Ramos (cell line): ENCODE measurements around the gene ANO2.

Experiments used
- in situ Hi-C: fragments of 300-500 bp; cut with MboI; formaldehyde crosslinking; loops from one replicate; pipeline ENCODE4 v1.14.3; 2022; ENCODE audit warnings: low sequenced_read_pairs; ENCODE audit not compliant: unreplicated experiment

The ANO2 gene

DNA sequence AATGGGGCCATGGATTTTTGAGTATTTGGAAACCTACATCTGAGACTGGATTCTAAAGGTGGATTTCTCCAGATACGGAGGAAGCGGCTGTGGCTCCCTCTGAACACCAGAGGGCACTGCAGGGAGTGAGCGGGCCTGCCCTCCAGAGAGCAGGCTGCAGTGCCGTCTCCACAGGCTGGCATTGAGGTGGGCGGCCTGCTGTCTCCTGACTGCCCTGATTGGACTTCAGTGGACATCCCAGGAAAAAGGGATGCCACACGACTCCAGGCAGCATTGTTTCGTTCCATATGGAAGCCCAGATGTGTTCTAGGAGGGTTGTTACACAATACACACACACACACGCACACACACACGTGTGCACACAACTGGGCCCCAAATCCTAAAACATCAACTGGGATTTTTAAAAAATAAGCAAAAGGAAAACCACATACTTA, 20.9 kb upstream of the ANO2 start:
- in situ Hi-C loops = no loop called here

DNA sequence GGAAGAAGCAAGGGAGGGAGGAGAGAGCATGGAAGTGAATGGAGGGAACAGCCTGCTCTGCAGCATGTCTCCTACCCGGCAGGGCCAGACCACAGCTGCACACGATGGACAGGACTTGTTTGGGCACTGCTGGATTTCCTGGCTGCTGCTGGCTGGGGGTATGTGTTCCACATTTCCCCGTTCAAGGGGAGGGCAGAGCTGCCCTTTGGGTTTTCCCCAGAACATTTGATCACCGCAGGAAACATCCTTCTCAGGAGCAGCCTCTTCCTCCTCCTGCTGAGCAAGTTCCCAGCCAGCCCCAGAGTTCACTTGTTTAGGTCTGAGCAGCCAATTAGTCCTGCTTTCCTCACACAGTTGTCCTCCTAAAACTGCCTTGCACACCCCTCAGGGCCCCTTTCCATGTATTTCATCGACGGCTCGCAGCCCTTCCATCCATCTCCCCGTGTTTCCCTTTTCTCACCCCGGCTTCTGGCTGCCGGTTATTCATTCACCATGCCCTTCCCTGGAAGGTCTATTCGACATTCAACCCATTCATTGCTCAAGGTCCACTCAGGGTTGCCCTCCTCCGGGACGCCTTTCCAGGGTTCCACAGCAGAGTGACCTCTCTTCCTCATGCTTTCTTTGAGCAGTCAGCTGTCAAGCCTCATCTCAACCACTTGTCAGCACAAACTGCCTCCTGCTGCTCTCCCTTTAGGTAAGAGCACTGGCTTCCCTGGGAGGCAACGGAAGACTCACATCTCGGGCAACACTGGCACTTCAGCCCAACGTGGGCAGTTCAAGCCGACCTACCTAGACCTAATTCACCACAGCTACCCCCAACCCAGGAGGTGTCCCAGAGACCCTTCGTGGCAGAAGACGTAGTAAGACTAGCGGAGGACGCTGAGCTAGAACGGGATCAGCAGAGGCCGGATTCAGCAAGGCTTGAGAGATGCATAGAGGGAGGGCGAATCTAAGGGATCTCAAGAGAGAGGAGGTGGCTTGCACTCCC, 20.1 kb upstream of the ANO2 start:
- in situ Hi-C loops = no loop called here

DNA sequence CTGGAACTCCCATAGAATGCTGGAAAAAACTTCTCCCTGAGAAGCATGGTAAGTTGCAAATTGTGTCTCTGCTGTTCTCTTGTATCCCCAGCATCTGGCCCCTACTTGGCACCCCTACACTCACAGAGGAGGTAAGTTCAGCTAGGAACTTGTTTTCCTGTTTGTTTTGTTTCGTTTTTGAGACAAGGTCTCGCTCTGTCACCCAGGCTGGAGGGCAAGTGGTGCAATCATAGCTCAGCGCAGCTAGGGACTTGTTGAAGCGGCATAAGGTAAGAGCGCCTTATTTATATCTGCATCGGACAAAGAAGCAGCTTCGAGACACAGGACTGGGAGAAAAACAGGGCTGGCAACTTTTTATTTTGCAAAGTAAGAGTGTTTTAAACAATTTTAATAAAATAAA, 18.5 kb upstream of the ANO2 start:
- in situ Hi-C loops = no loop called here

DNA sequence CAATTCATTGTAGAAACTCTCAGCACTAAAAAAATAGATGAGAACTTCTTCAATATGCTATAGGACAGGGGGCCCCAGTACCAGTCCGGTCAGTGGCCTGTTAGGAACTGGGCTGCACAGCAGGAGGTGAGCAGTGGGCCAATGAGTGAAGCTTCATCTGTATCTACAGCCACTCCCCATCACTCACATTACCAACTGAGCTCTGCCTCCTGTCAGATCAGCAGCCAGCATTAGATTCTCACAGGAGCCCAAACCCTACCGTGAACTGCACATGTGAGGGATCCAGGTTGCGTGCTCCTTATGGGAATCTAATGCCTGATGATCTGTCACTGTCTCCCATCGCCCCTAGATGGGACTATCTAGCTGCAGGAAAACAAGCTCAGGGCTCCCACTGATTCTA, 15.7 kb upstream of the ANO2 start:
- in situ Hi-C loops = no loop called here

DNA sequence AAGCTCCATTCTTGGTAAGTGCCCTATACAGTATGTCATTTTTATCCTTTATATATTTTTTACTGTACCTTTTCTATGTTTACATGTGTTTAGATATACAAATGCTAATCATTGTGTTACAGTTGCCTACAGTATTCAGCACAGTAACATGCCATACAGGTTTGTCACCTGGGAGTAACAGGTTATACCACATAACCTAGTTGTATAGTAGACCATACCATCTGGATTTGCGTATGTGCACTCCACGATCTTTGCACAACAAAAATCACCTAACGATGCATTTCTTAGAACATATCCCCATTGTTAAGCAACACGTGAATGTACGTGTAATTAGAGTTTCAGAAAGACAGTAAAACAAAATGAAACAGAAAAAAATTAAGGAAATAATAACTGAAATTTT, 11.9 kb upstream of the ANO2 start:
- in situ Hi-C loops = no loop called here

DNA sequence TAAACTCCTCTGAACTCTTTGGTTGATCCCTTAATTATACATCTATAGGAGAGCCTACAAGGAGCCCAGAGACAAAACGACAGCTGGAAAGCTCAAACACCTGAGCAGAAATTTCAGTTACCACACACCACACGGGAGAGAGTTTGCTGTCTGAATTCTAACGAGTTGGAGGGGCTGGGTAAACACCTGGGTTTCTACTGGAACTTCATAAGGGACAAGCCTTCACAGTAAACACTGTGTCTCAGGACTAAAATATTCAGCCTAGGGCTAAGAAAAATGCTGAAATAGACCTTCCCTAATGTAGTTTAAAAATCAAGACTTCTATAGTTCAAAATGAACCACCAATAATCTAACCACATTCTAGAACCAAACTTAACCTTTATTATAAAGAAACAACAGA, 9.6 kb upstream of the ANO2 start:
- in situ Hi-C loops = no loop called here

DNA sequence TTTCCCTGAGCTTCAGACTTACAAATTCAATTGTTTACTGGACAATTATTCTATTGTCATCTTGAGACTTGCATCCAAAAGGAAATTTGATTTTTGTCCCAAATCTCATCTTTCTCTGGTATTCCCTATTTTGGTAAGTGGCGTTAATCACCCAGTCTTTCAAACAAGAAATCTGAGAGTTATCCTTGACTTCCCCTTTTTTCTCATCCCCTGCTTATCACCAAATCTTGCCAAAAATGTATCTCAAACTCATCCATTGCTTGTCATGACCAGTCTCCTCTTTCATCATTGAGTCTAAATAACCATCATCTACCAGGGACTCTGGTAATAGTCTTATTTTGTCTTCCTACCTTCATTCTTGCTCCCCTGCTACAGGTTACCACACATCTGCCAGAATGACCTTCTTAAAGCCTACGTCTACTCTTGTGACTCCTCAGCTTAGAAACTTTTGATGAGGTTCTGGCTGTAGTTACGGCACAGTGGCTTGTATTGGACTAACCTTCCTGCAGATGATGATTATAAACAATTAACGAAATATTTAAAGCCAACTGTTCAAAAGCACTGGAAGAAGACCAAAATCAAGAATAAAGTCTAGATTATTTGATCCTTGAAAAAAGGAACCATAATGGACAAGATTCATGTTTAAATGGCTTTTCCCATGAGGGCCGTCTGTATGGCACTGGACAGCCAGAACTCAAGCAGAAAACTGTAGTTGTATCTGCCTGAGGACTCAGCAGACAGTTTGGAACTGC, 9.0 kb upstream of the ANO2 start:
- in situ Hi-C loops = no loop called here

DNA sequence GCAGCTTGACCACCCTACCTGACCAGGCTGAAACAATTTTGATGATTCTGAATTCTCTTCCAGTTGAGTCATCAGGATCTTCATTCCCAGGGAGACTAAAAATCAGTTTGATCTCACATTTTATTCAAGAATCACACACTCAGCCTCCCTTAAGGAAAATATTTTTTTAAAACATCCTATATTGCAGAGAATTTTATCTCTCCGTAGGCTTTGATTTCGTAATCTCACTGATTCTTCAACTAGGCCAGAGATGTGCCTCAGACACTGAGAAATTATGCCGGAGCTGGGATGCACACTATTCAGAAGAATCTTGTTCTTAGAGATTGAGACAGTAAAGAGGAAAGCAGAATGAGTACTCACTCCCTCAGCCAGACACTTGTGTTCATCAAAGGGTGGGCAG, 7.0 kb upstream of the ANO2 start:
- in situ Hi-C loops = no loop called here

DNA sequence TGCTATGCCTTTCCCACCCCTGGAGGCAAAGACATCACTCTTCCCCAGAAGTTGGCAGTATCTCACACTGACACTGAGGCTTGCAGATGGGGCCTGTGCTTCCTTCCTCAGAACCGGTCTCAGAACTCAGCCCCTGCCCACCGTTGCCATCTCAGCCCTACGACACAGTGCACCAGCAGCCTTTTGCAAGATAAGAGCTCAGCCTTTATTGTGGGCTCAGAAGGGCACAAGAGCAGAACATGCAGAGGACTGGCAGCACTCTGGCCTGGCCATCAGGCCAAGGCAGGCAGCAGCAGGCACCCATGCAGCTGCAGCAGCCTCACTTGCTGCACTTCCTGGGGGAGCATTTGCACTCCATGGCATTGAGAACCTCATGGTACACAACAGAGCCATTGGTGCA, 3.6 kb upstream of the ANO2 start:
- in situ Hi-C loops = no loop called here

DNA sequence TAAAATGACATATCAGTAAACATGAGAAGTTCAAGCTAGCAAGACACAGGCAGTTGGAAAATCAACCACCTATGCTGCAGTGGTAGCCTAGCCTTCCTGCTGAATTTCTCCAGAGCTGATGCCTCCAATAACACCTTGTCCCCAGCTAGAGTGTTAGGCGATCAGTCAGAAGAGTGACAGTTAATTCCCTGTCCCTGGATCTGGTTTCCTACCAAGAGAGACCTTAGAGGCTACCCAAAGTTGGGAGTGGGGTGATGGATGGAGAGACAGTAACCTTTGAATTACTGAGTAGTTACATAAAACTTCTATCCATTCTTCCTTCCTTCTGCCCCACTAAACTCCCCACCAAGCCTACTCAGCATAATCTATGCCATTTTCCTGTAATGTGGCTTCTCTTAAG, 1.9 kb upstream of the ANO2 start:
- in situ Hi-C loops = no loop called here

DNA sequence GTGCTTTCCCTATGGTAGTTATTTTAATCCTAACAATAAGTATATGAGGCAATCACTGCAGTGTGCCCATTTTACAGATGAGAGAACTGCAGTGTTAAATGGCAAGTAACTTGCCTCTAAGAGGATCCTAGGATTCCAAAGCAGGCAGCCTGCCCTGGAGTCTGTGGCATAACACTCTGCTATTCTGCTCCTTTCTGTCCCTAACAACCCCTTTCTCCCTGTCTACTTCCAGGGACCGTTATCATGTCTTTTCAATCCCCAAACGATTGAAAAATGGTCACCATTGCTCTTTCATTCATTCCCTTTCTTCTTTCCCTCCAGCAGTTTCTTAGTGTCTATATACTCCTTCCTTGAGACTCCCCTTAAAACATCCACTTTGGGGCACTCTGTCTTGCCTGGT, 1.3 kb upstream of the ANO2 start:
- in situ Hi-C loops = no loop called here

DNA sequence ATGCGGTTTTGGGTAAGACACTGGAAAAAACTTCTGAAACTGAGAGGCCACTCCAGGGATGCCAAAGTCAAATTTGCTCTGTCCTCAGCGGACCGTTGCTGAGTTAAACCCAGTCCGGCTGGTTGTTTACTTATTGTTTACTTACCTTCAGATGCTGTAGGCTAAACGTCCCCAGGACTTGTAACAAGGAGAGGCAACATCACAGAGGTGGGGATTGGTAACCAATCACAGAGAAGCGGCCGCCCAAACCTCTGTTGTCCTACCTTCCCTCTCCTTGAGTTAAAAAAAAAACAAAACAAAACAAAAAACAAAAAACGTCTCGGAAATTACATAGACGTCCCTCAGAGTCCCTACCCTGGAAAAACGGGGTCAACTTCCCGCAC, 380 bp downstream of the ANO2 start:
- in situ Hi-C loops = no loop called here

DNA sequence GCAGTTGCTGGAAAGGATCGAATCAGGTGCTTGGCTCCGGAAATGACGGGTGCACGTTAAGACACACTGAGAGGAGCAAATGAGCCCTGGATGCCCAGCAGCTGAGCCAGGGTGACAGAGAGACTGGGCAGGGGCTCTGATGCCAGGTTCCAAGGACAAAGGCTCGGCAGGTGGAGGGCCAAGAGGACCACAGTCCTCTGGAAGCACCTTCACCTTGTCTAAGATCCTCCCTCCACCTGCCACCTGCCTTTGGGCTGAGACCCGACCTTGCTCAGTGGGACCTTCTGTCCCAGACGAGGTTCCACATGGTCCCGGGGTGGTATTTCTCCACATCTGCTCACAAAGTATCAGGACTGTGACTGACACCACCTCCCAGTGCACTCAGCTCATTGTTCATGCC, 1.0 kb downstream of the ANO2 start:
- in situ Hi-C loops = no loop called here

DNA sequence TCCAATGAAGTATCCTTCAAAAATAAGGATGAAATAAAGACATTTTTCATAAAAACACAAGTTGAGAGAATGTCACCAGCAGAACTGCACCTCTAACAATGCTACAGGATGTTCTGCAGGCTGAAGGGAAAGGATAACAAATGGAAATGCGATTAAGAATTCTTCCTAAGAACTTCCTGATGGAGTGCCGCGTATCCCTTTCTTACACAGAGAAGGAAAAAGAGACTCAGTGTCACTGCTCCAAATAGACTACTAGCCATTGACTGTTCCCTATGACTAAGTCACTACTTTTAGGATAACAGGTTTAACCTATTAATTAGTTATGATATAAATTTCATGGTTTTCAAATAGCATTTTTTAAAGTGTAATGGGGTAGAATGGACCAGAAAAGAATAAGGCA, 3.2 kb downstream of the ANO2 start:
- in situ Hi-C loops = no loop called here

DNA sequence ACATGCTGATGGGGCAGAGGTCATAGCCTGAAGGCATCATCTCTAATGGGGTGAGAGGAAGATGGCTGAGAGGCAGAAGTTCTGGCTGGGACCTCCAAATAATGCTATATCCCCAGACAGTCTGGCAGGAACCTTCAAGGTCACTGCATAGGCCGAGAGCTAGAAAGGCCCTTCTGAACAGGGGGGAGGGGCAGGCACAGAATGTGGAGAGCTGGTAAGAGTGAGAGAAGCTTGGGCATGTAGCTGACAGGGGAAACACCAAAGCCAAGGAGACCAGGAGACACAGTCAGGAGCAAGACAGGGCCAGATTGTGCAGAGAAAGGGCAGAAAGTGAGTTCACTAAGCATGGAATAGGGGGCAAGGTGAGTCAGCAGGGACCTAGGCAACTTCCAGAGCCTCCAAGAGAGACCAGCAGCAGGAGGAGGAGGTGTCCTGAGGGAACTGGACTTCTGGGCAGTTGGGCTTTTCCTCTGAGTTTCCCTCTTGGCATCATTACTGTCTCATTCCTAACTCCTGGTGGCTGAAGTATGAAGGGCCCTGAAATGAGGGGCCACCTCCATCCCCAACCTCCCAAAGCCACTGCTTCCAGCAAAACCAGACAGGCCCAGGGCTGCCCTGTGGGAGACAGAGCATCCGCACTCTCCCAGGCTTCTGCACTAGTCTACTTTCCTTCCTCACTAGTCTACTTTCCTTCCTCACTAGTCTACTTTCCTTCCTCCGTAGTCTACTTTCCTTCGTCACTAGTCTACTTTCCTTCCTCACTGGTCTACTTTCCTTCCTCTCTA, 17.1 kb downstream of the ANO2 start:
- in situ Hi-C loops = no loop called here

DNA sequence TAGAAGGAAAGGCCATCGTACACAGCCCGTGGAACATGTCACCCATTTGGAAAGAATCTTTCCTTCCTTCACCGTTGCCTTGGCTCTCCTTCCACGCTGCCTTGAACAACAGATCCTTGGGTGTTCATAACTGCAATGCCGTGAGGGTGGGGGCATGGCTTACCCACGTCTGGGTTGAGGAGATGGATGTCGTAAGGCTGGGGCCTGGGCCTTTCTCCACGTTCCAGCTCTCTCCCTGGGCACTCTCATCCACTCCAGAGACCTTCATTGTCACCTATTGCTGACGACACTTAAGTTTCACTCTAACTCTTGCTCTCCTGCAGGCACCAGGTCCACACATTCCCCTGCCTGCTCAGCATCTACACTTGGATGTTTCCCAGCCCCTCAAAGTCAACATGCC, 19.4 kb downstream of the ANO2 start:
- in situ Hi-C loops = no loop called here

DNA sequence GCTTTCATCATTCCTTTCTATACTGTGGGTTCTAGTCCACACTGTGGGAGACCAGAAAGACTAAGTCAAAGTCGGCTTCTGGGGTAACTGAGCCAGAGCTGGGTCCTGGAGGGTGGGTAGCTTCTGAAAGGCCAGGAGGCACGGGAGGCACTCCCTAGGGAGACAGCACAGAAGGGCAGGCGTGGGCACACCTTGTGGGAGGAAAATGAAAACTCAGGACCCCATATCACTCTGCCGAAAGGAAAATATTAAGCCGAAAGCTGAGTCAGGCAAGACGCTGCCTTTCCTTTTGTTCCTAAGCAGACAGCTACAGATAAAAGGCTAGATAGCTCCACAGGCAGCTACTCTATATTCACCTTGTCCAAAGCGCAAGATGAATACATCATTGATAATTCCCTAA, 20.7 kb downstream of the ANO2 start:
- in situ Hi-C loops = no loop called here

DNA sequence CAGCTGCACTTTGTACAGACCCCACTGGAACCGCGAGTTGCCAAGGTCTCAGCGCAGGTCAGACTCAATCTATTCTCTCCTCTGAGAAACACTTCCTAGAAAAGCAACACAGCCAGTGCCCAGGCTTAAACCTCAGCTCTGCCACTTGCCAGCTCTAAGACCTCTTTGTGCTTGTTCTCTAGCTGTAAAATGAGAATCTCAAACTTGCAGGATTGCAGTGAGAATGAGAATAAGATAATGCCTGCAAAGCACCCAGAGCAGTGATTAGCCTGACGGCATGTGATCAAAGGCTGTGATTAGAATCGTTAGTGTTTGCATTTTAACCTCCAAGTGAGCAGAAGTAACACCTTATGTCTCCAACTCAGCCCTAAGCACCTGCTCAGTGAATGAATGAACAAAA, 21.3 kb downstream of the ANO2 start:
- in situ Hi-C loops = no loop called here

DNA sequence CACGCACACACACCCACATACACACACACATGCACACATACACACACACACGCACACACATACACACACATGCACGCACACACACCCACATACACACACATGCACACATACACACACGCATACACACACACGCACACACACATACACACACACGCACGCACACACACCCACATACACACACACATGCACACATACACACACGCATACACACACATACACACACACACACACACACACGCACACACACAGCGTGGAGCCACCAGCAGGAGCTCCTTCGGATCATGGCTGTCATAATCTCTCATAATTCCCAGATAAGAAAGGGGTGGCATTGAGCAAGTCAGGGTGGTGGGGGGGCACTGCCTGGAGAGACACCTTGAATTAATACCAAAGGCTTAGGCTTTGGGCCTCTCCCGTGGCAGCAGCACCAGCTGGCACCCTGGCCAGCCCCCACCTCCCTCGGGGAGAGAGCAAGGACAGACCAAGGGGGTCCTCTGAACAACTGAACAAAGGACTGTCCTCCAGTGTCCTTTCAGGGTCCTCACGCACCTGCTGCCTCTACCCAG, 21.9 kb downstream of the ANO2 start:
- in situ Hi-C loops = no loop called here
